IMR-90 (cell line): ENCODE results near the gene ZDBF2. TPM values are rescaled to one million over a fixed set of nuclear protein-coding genes. Genes with fewer than 3 reads are reported as not detected.

Experiments
- ATAC-seq: fragments of 200-7000 bp; cut with Tn5 transposase; 2 replicates; pipeline ENCODE4 v1.9.1; 2020; ENCODE audit warnings: low read depth, mild to moderate bottlenecking, moderate library complexity
- BruUV-seq: library from RNA; stranded (reverse); fragments of 400-500 nt; replicated peaks from 2 replicates; lab custom pipeline; 2021; lab: Mats Ljungman, UMichigan
- CTCF ChIA-PET: fragments of 300-600 bp; formaldehyde crosslinking; extraction: SDS; loops from one replicate; lab custom pipeline; 2021; ENCODE audit warnings: antibody characterized with exemption; lab: Yijun Ruan, JAX
- POLR2A ChIA-PET: fragments of 300-600 bp; sonication (Branson Sonifier 250); formaldehyde crosslinking; loops from one replicate; lab custom pipeline; 2022; ENCODE audit warnings: antibody characterized with exemption; ENCODE audit not compliant: unreplicated experiment; lab: Charles Lee
- DNase-seq: peaks from one replicate; pipeline ENCODE4 v3.0.0; 2013
- H2AFZ ChIP-seq: replicated peaks from 2 replicates; pipeline ENCODE3; 2013; ENCODE audit warnings: low read length, mild to moderate bottlenecking; ENCODE audit not compliant: poor library complexity
- H2AK5ac ChIP-seq: 2 replicates; pipeline ENCODE4 v1.6.1; 2013; ENCODE audit warnings: low read depth, low read length, inconsistent platforms
- H2AK9ac ChIP-seq: replicated peaks from 2 replicates; pipeline ENCODE3; 2013; ENCODE audit warnings: mild to moderate bottlenecking, low read depth, low read length, moderate library complexity; ENCODE audit not compliant: poor library complexity
- H2BK120ac ChIP-seq: 2 replicates; pipeline ENCODE4 v1.6.1; 2013; ENCODE audit warnings: low read depth, low read length, inconsistent platforms
- H2BK15ac ChIP-seq: 3 replicates; pipeline ENCODE4 v1.6.1; 2013; ENCODE audit warnings: low read depth, low read length, inconsistent platforms
- H2BK20ac ChIP-seq: 2 replicates; pipeline ENCODE4 v1.6.1; 2013; ENCODE audit warnings: low read depth, mild to moderate bottlenecking, inconsistent platforms, low read length, moderate library complexity
- H2BK5ac ChIP-seq: 2 replicates; pipeline ENCODE4 v1.6.1; 2013; ENCODE audit warnings: mild to moderate bottlenecking, low read depth, low read length, inconsistent platforms; ENCODE audit not compliant: poor library complexity, severe bottlenecking
- H3K14ac ChIP-seq: replicated peaks from 2 replicates; pipeline ENCODE4 v1.6.1; 2013; ENCODE audit warnings: low read depth, low read length, inconsistent platforms
- H3K18ac ChIP-seq: 2 replicates; pipeline ENCODE4 v1.6.1; 2013; ENCODE audit warnings: low read depth, low read length, control low read depth
- H3K23ac ChIP-seq: 2 replicates; pipeline ENCODE4 v1.6.1; 2013; ENCODE audit warnings: low read depth, low read length, inconsistent platforms
- H3K27ac ChIP-seq: 2 replicates; pipeline ENCODE4 v1.5.1; 2013; ENCODE audit warnings: mild to moderate bottlenecking, control low read depth, low read length; ENCODE audit not compliant: insufficient read depth
- H3K27me3 ChIP-seq: 2 replicates; pipeline ENCODE4 v1.6.1; 2013; ENCODE audit warnings: low read length; ENCODE audit not compliant: control insufficient read depth, insufficient read depth
- H3K36me3 ChIP-seq: 2 replicates; pipeline ENCODE4 v1.6.1; 2013; ENCODE audit warnings: low read length, mixed read lengths; ENCODE audit not compliant: control insufficient read depth, insufficient read depth
- H3K4ac ChIP-seq: 2 replicates; pipeline ENCODE4 v1.6.1; 2013; ENCODE audit warnings: low read depth, low read length, inconsistent platforms
- H3K4me1 ChIP-seq: 2 replicates; pipeline ENCODE4 v1.6.1; 2013; ENCODE audit warnings: low read length, mixed read lengths; ENCODE audit not compliant: control insufficient read depth, insufficient read depth
- H3K4me2 ChIP-seq: 2 replicates; pipeline ENCODE4 v1.6.1; 2013; ENCODE audit warnings: low read depth, mild to moderate bottlenecking, control low read depth, low read length, moderate library complexity
- H3K4me3 ChIP-seq: 2 replicates; pipeline ENCODE4 v1.5.1; 2013; ENCODE audit warnings: low read depth, mild to moderate bottlenecking, control low read depth, low read length, moderate library complexity; ENCODE audit not compliant: insufficient read depth
- H3K56ac ChIP-seq: 2 replicates; pipeline ENCODE4 v1.6.1; 2013; ENCODE audit warnings: low read length, inconsistent platforms; ENCODE audit not compliant: insufficient read depth; ENCODE audit errors: extremely low read depth
- H3K79me1 ChIP-seq, 2 experiments: 2 replicates each; pipeline ENCODE4 v1.6.1; 2013; ENCODE audit warnings: low read length in 2 of 2, inconsistent platforms in 1 of 2, low read depth in 1 of 2
- H3K9ac ChIP-seq: 2 replicates; pipeline ENCODE4 v1.6.1; 2013; ENCODE audit warnings: low read depth, low read length, control low read depth
- H3K9me1 ChIP-seq: 2 replicates; pipeline ENCODE4 v1.6.1; 2013; ENCODE audit warnings: low read length, inconsistent platforms; ENCODE audit not compliant: insufficient read depth
- H3K9me3 ChIP-seq: 2 replicates; pipeline ENCODE4 v1.6.1; 2013; ENCODE audit warnings: low read length; ENCODE audit not compliant: control insufficient read depth, insufficient read depth
- H4K20me1 ChIP-seq: 2 replicates; pipeline ENCODE4 v1.6.1; 2013; ENCODE audit warnings: low read length, inconsistent platforms; ENCODE audit not compliant: insufficient read depth
- H4K5ac ChIP-seq: 2 replicates; pipeline ENCODE4 v1.6.1; 2013; ENCODE audit warnings: mild to moderate bottlenecking, low read depth, low read length, control low read depth
- H4K8ac ChIP-seq, 2 experiments: 2 replicates each; pipeline ENCODE4 v1.6.1; 2013; ENCODE audit warnings: low read depth in 2 of 2, low read length in 2 of 2, control low read depth in 1 of 2, inconsistent platforms in 1 of 2
- H4K91ac ChIP-seq: 2 replicates; pipeline ENCODE4 v1.6.1; 2013; ENCODE audit warnings: low read depth, low read length, inconsistent platforms; ENCODE audit not compliant: insufficient read depth
- CHD1 ChIP-seq: IDR thresholded peaks from 2 replicates; pipeline ENCODE4 v1.6.1; 2012; ENCODE audit warnings: low read depth, low read length, improper control_type of control experiment
- NFE2L2 ChIP-seq: fragments of 150-350 bp; IDR thresholded peaks from 2 replicates; pipeline ENCODE4 v1.6.1; 2016; ENCODE audit warnings: low read depth, mild to moderate bottlenecking, low read length
- WGBS, 2 experiments: methylation state at CpG; one replicate each; pipeline versions ENCODE4 v1.1.5 to v1.1.7; 2013; ENCODE audit warnings: missing lambda C conversion rate in 2 of 2; ENCODE audit not compliant: insufficient read length in 1 of 2; ENCODE audit errors: extremely low coverage in 2 of 2; 5-methylcytosine and 5-hydroxymethylcytosine counted together
- dilution Hi-C: fragments of 300-500 bp; cut with HindIII; formaldehyde crosslinking; loops from one replicate; pipeline ENCODE4 v1.14.3; 2018; ENCODE audit warnings: low sequenced_read_pairs; ENCODE audit not compliant: unreplicated experiment
- in situ Hi-C: fragments of 300-500 bp; cut with MboI; formaldehyde crosslinking; loops from 3 replicates; pipeline ENCODE4 v1.14.3; 2019; ENCODE audit warnings: low sequenced_read_pairs, inconsistent platforms, mixed read lengths
- intact Hi-C: fragments of 100-400 bp; cut with micrococcal nuclease; formaldehyde crosslinking; loops from 2 replicates; pipeline ENCODE4 v1.10.0; 2022
- polyA plus RNA-seq, 3 experiments: library from polyadenylated mRNA; depleted of rRNA; stranded (reverse); fragments of >200 nt; gene quantifications; 2 replicates each; pipeline ENCODE4 v1.2.3, GENCODE V29; 2012; ENCODE audit warnings: low replicate concordance in 1 of 3
- total RNA-seq: library from RNA; depleted of rRNA; stranded (reverse); fragments of >200 nt; gene quantifications from 2 replicates; pipeline ENCODE4 v1.2.3, GENCODE V29; 2012
- TF ChIP-seq, protein P1 (sequence below): fragments of 150-350 bp; IDR thresholded peaks from 2 replicates; pipeline ENCODE4 v1.6.1; 2017; ENCODE audit warnings: mild to moderate bottlenecking, antibody characterized with exemption, low read length, low read depth

ZDBF2 gene
- total and polyA plus RNA-seq, 2 of the 4 experiments (the other 2 are of a cell fraction), result 1.9 to 10.2 TPM

GRCh38 chr2:206253125-206253776 lies 21.2 kb upstream of the ZDBF2 start:
- H3K9me3 ChIP-seq, result no peaks in the 10 kb centered on the region
- BruUV-seq, result no TSS peak
- in situ Hi-C loops (no loop called here), intact Hi-C loops (no loop called here), dilution Hi-C loops (no loop called here)
- H2AK5ac ChIP-seq, result no peak overlapping the region
- no peak overlapping the region for H2BK5ac ChIP-seq
- ChIA-PET POLR2A (no interaction called here), CTCF (no interaction called here)
- H2BK15ac ChIP-seq, result no peak overlapping the region
- H3K27ac ChIP-seq, result no peak overlapping the region
- no peak overlapping the region for H3K23ac ChIP-seq
- no peak overlapping the region for H4K91ac ChIP-seq
- 17% methylated on average over 13 of the region's 20 CpGs; no CpG with 5 or more reads in 1 of the 2 experiments for WGBS, 2 experiments
- H3K4me2 ChIP-seq, result no peak overlapping the region
- no peak for DNase-seq
- H3K14ac ChIP-seq, result no peak overlapping the region
- H2BK20ac ChIP-seq, result no peak overlapping the region
- no peak overlapping the region for H3K9ac ChIP-seq
- H4K8ac ChIP-seq, result no peak overlapping the region
- H4K20me1 ChIP-seq, result no peaks in the 10 kb centered on the region
- H3K56ac ChIP-seq, result no peak overlapping the region
- H3K18ac ChIP-seq, result no peak overlapping the region
- no peak overlapping the region for H4K5ac ChIP-seq
- H3K9me1 ChIP-seq, result no peaks in the 10 kb centered on the region
- TF ChIP-seq CHD1 (no peak), NFE2L2 (no peak)
- TF ChIP-seq, protein P1, sequence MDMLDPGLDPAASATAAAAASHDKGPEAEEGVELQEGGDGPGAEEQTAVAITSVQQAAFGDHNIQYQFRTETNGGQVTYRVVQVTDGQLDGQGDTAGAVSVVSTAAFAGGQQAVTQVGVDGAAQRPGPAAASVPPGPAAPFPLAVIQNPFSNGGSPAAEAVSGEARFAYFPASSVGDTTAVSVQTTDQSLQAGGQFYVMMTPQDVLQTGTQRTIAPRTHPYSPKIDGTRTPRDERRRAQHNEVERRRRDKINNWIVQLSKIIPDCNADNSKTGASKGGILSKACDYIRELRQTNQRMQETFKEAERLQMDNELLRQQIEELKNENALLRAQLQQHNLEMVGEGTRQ, result no peak
- ATAC-seq, result no peak
- H3K27me3 ChIP-seq, result peaks cover 27% of the 10 kb centered on the region
- no peak overlapping the region for H3K4ac ChIP-seq
- no peak overlapping the region for H3K4me3 ChIP-seq
- no peak overlapping the region for H2BK120ac ChIP-seq
- no peaks in the 10 kb centered on the region for H3K36me3 ChIP-seq
- H3K4me1 ChIP-seq, result no peaks in the 10 kb centered on the region
- H2AFZ ChIP-seq, result no peak overlapping the region
- H3K79me1 ChIP-seq, result no peaks in the 10 kb centered on the region
- no peak overlapping the region for H2AK9ac ChIP-seq
